Common myeloid progenitor, CD34-positive (primary cell): Measurements from ENCODE around the gene ACTN1.

ENCODE experiments used
- CTCF ChIA-PET: fragments of 350-600 bp; sonication (Branson Sonifier 250); formaldehyde crosslinking; loops from one replicate; lab custom pipeline; 2021; ENCODE audit warnings: antibody characterized with exemption; lab: Charles Lee
- POLR2A ChIA-PET: fragments of 350-600 bp; sonication (Branson Sonifier 250); formaldehyde crosslinking; loops from one replicate; lab custom pipeline; 2021; ENCODE audit warnings: antibody characterized with exemption; lab: Charles Lee
- DNase-seq, 3 donors: peaks; one replicate each; pipeline versions ENCODE4 v3.0.0 to v3.0.0-alpha.2; 2013
- H3K27ac ChIP-seq, 2 experiments: 1 replicate in 1 of 2; 2 replicates in 1 of 2; pipeline ENCODE4 v1.7.0; 2013; ENCODE audit warnings: inconsistent platforms in 2 of 2, low read length in 2 of 2, mild to moderate bottlenecking in 2 of 2, low read depth in 1 of 2, moderate library complexity in 1 of 2; ENCODE audit not compliant: severe bottlenecking in 2 of 2, insufficient read depth in 1 of 2, poor library complexity in 1 of 2
- H3K27me3 ChIP-seq, 5 experiments: replicated peaks in 2 of 5; 1 replicate in 3 of 5; 2 replicates in 2 of 5; pipeline versions ENCODE4 v1.6.1 to v1.7.0; 2013; ENCODE audit warnings: low read length in 4 of 5, mild to moderate bottlenecking in 2 of 5, moderate library complexity in 2 of 5, inconsistent platforms in 1 of 5; ENCODE audit not compliant: insufficient read depth in 5 of 5, control insufficient read depth in 4 of 5
- H3K36me3 ChIP-seq, 4 experiments: 1 replicate in 2 of 4; 2 replicates in 2 of 4; pipeline versions ENCODE4 v1.6.1 to v1.7.0; 2013; ENCODE audit warnings: low read length in 3 of 4, control low read depth in 1 of 4, mild to moderate bottlenecking in 1 of 4; ENCODE audit not compliant: control insufficient read depth in 4 of 4, insufficient read depth in 4 of 4
- H3K4me1 ChIP-seq, 4 experiments: 1 replicate in 3 of 4; 2 replicates in 1 of 4; pipeline versions ENCODE4 v1.6.1 to v1.7.1; 2013; ENCODE audit warnings: low read length in 3 of 4, mild to moderate bottlenecking in 3 of 4, control low read depth in 1 of 4, inconsistent platforms in 1 of 4, moderate library complexity in 1 of 4; ENCODE audit not compliant: control insufficient read depth in 4 of 4, insufficient read depth in 4 of 4; ENCODE audit errors: control extremely low read depth in 1 of 4
- H3K4me3 ChIP-seq, 7 experiments: 1 replicate in 4 of 7; 2 replicates in 3 of 7; pipeline versions ENCODE4 v1.5.1 to v1.7.0; 2013; ENCODE audit warnings: mild to moderate bottlenecking in 7 of 7, low read length in 6 of 7, moderate library complexity in 6 of 7, inconsistent platforms in 2 of 7, low read depth in 2 of 7, control low read depth in 1 of 7; ENCODE audit not compliant: insufficient read depth in 4 of 7, control insufficient read depth in 1 of 7; ENCODE audit errors: extremely low read depth in 1 of 7
- H3K9me3 ChIP-seq, 5 experiments: 1 replicate in 4 of 5; 2 replicates in 1 of 5; pipeline versions ENCODE4 v1.6.1 to v1.7.1; 2013; ENCODE audit warnings: low read length in 4 of 5, mild to moderate bottlenecking in 2 of 5, inconsistent platforms in 1 of 5, low read depth in 1 of 5, moderate library complexity in 1 of 5; ENCODE audit not compliant: control insufficient read depth in 4 of 5, insufficient read depth in 2 of 5; ENCODE audit errors: control extremely low read depth in 1 of 5
- WGBS: methylation state at CpG from one replicate; pipeline ENCODE4 v1.1.5; 2013; ENCODE audit not compliant: insufficient coverage; 5-methylcytosine and 5-hydroxymethylcytosine counted together

ACTN1 gene

GRCh38 chr14:68987653-68988036, 8.5 kb upstream of the ACTN1 start:
- Histone ChIP-seq H3K27ac (no peak overlapping the region), H3K36me3 (no peaks in the 10 kb centered on the region), H3K4me1 (no peaks in the 10 kb centered on the region), H3K4me3 (no peak overlapping the region), H3K27me3 (no peaks in the 10 kb centered on the region), H3K9me3 (no peaks in the 10 kb centered on the region)
- DNase-seq = peak in 2 of 3 donors; percentile 18 to 40
- 83% methylated on average over 1 of the region's 1 CpG for WGBS
- CTCF ChIA-PET = interaction anchor here (1.0 to 1.5 kb wide), 3 partner anchors 15 to 75 kb away, joined by 3 to 4 read pairs (median 4); no protein-coding TSS in a partner anchor
- POLR2A ChIA-PET = interaction anchor here (0.6 kb wide), 1 partner anchor 49 kb away, joined by 3 read pairs; no protein-coding TSS in a partner anchor

- no peak for DNase-seq
- ChIA-PET CTCF (interaction anchor here (1.2 to 1.5 kb wide), 2 partner anchors 75 to 76 kb away, joined by 3 to 4 read pairs; no protein-coding TSS in a partner anchor), POLR2A (no interaction called here)
- Histone ChIP-seq H3K27me3 (no peaks in the 10 kb centered on the region), H3K4me3 (no peak overlapping the region), H3K4me1 (no peaks in the 10 kb centered on the region), H3K27ac (no peak overlapping the region), H3K36me3 (no peaks in the 10 kb centered on the region), H3K9me3 (no peaks in the 10 kb centered on the region)
- 94% methylated on average over 2 of the region's 2 CpGs for WGBS
These were observed 8.0 kb upstream of the ACTN1 start for GRCh38 chr14:68986926-68987652.

- Histone ChIP-seq H3K9me3 (no peaks in the 10 kb centered on the region), H3K27ac (no peak overlapping the region), H3K27me3 (peaks cover 0 to 4% (median 0%) of the 10 kb centered on the region in 5 experiments), H3K4me3 (no peak overlapping the region), H3K36me3 (no peaks in the 10 kb centered on the region), H3K4me1 (no peaks in the 10 kb centered on the region)
- CTCF ChIA-PET = interaction anchor here (0.7 to 1.2 kb wide), 2 partner anchors 8 to 75 kb away, joined by 3 read pairs; no protein-coding TSS in a partner anchor
- POLR2A ChIA-PET = no interaction called here
- no peak for DNase-seq
- WGBS = 100% methylated on average over 1 of the region's 2 CpGs
These were observed 7.1 kb upstream of the ACTN1 start for GRCh38 chr14:68986225-68986624.

GRCh38 chr14:68984686-68985085, 5.6 kb upstream of the ACTN1 start:
- POLR2A ChIA-PET = no interaction called here
- CTCF ChIA-PET = interaction anchor here (1.1 kb wide), 1 partner anchor 16 kb away, joined by 4 read pairs; no protein-coding TSS in a partner anchor

GRCh38 chr14:68983191-68983590, 4.1 kb upstream of the ACTN1 start:
- Histone ChIP-seq H3K36me3 (no peaks in the 10 kb centered on the region), H3K27me3 (peaks cover 0 to 4% (median 0%) of the 10 kb centered on the region in 5 experiments), H3K27ac (no peak overlapping the region), H3K4me1 (peaks cover 0 to 11% (median 7%) of the 10 kb centered on the region in 4 experiments), H3K9me3 (no peaks in the 10 kb centered on the region), H3K4me3 (no peak overlapping the region)
- ChIA-PET POLR2A (no interaction called here), CTCF (interaction anchor here (0.8 to 1.7 kb wide), 2 partner anchors 19 to 71 kb away, joined by 3 read pairs; no protein-coding TSS in a partner anchor)
- DNase-seq = no peak
- 87% methylated on average over 3 of the region's 3 CpGs for WGBS

More at GRCh38 chr14:68984686-68985085, 5.6 kb upstream of the ACTN1 start:
- Histone ChIP-seq H3K4me1 (peaks cover 0 to 6% (median 6%) of the 10 kb centered on the region in 4 experiments), H3K27ac (no peak overlapping the region), H3K36me3 (no peaks in the 10 kb centered on the region), H3K9me3 (no peaks in the 10 kb centered on the region), H3K4me3 (no peak overlapping the region), H3K27me3 (peaks cover 0 to 4% (median 0%) of the 10 kb centered on the region in 5 experiments)
- WGBS = 100% methylated on average over 1 of the region's 1 CpG
- DNase-seq = no peak

GRCh38 chr14:68982581-68982980, 3.5 kb upstream of the ACTN1 start:
- no peaks in the 10 kb centered on the region for H3K36me3 ChIP-seq
- H3K9me3 ChIP-seq = no peaks in the 10 kb centered on the region
- no peak overlapping the region for H3K4me3 ChIP-seq
- no peak overlapping the region for H3K27ac ChIP-seq
- peaks cover 0 to 4% (median 0%) of the 10 kb centered on the region in 5 experiments for H3K27me3 ChIP-seq
- no CpG with 5 or more reads among the region's 2 CpGs for WGBS
- POLR2A ChIA-PET = no interaction called here
- DNase-seq = no peak
- H3K4me1 ChIP-seq = peaks cover 0 to 16% (median 11%) of the 10 kb centered on the region in 4 experiments
- CTCF ChIA-PET = interaction anchor here (1.3 to 1.7 kb wide), 2 partner anchors 20 to 70 kb away, joined by 3 read pairs; no protein-coding TSS in a partner anchor

GRCh38 chr14:68981539-68981976, 2.5 kb upstream of the ACTN1 start:
- ChIA-PET CTCF (interaction anchor here (1.3 kb wide), 1 partner anchor 21 kb away, joined by 3 read pairs; no protein-coding TSS in a partner anchor), POLR2A (no interaction called here)
- Histone ChIP-seq H3K4me1 (peaks cover 7 to 25% (median 21%) of the 10 kb centered on the region in 4 experiments), H3K4me3 (no peak overlapping the region), H3K36me3 (no peaks in the 10 kb centered on the region), H3K27ac (no peak overlapping the region), H3K9me3 (no peaks in the 10 kb centered on the region), H3K27me3 (peaks cover 0 to 4% (median 0%) of the 10 kb centered on the region in 5 experiments)
- 87% methylated on average over 7 of the region's 7 CpGs for WGBS
- no peak for DNase-seq
